SK-N-SH (cell line): ENCODE measurements around the gene MMD. TPM values are rescaled to one million over a fixed set of nuclear protein-coding genes. Genes with fewer than 3 reads are reported as not detected.

ENCODE experiments used
- CTCF ChIA-PET: fragments of 300-600, 350-600 bp; formaldehyde crosslinking; extraction: SDS; loops from one replicate; lab custom pipeline; 2021; lab: Yijun Ruan, JAX
- POLR2A ChIA-PET: fragments of 350-600 bp; sonication (Branson Sonifier 250); formaldehyde crosslinking; extraction: SDS; loops from one replicate; lab custom pipeline; 2020; ENCODE audit warnings: antibody characterized with exemption, inconsistent platforms; lab: Yijun Ruan, JAX
- DNase-seq: peaks from one replicate; pipeline ENCODE4 v3.0.0; 2012
- H2AFZ ChIP-seq: fragments of 200-600 bp; sonication (generic); 2 replicates; pipeline ENCODE4 v1.8.1; 2016; ENCODE audit warnings: antibody characterized with exemption, mild to moderate bottlenecking, low read depth
- H3F3A ChIP-seq: fragments of 200-600 bp; sonication (generic); replicated peaks from 2 replicates; pipeline ENCODE3; 2016; ENCODE audit warnings: antibody characterized with exemption, mild to moderate bottlenecking; ENCODE audit not compliant: insufficient read depth
- H3K27ac ChIP-seq, 2 experiments: fragments of 200-500 bp in 1 of 2; fragments of 200-600 bp in 1 of 2; sonication (Bioruptor generic) in 1 of 2; sonication (generic), shearing (Covaris generic) in 1 of 2; 2 replicates each; pipeline versions ENCODE4 v1.5.1 to v1.6.1; 2014 to 2016; ENCODE audit warnings: low read depth in 2 of 2, inconsistent platforms in 1 of 2, low read length in 1 of 2, mild to moderate bottlenecking in 1 of 2, mixed read lengths in 1 of 2
- H3K27me3 ChIP-seq: fragments of 200-600 bp; sonication (generic), shearing (Covaris generic); 2 replicates; pipeline ENCODE4 v1.6.1; 2016; ENCODE audit warnings: mixed run types; ENCODE audit not compliant: insufficient read depth
- H3K36me3 ChIP-seq, 2 experiments: fragments of 200-500 bp in 1 of 2; fragments of 200-600 bp in 1 of 2; sonication (Bioruptor generic) in 1 of 2; sonication (generic) in 1 of 2; replicated peaks in 1 of 2; 2 replicates each; pipeline versions ENCODE3 to v1.5.1; 2014 to 2016; ENCODE audit warnings: low read length in 1 of 2, mild to moderate bottlenecking in 1 of 2; ENCODE audit not compliant: insufficient read depth in 2 of 2, control insufficient read depth in 1 of 2
- H3K4me1 ChIP-seq, 2 experiments: fragments of 200-500 bp in 1 of 2; fragments of 200-600 bp in 1 of 2; sonication (Bioruptor generic) in 1 of 2; sonication (generic), shearing (Covaris generic) in 1 of 2; 2 replicates each; pipeline versions ENCODE4 v1.5.1 to v1.6.1; 2014 to 2016; ENCODE audit warnings: low read depth in 1 of 2, low read length in 1 of 2, mixed run types in 1 of 2; ENCODE audit not compliant: insufficient read depth in 2 of 2, control insufficient read depth in 1 of 2
- H3K4me2 ChIP-seq: fragments of 200-600 bp; sonication (generic), shearing (Covaris generic); 2 replicates; pipeline ENCODE4 v1.6.1; 2017; ENCODE audit warnings: mixed run types
- H3K4me3 ChIP-seq, 2 experiments: fragments of 200-500 bp in 1 of 2; fragments of 200-600 bp in 1 of 2; sonication (Bioruptor generic) in 1 of 2; sonication (generic), shearing (Covaris generic) in 1 of 2; 2 replicates each; pipeline versions ENCODE4 v1.5.1 to v1.8.1; 2014 to 2016; ENCODE audit warnings: low read depth in 2 of 2, inconsistent platforms in 1 of 2, low read length in 1 of 2, mild to moderate bottlenecking in 1 of 2, mixed read lengths in 1 of 2, moderate library complexity in 1 of 2
- H3K79me2 ChIP-seq: fragments of 200-600 bp; sonication (generic); 2 replicates; pipeline ENCODE4 v1.8.1; 2017; ENCODE audit warnings: mild to moderate bottlenecking; ENCODE audit not compliant: insufficient read depth
- H3K9ac ChIP-seq: fragments of 200-600 bp; sonication (generic); 2 replicates; pipeline ENCODE4 v1.6.1; 2017; ENCODE audit warnings: mixed run types
- H3K9me2 ChIP-seq: fragments of 200-600 bp; sonication (generic); 2 replicates; pipeline ENCODE4 v1.6.1; 2017; ENCODE audit warnings: mixed run types
- H3K9me3 ChIP-seq: fragments of 200-600 bp; sonication (generic); 2 replicates; pipeline ENCODE4 v1.6.1; 2017; ENCODE audit warnings: mixed run types, mild to moderate bottlenecking, moderate library complexity
- H4K20me1 ChIP-seq: fragments of 200-600 bp; sonication (generic); 2 replicates; pipeline ENCODE4 v1.6.1; 2017; ENCODE audit warnings: mild to moderate bottlenecking, mixed run types; ENCODE audit not compliant: insufficient read depth
- CTCF ChIP-seq: fragments of 200-600 bp; sonication (generic); IDR thresholded peaks from 2 replicates; pipeline ENCODE4 v1.6.1; 2017; ENCODE audit warnings: antibody characterized with exemption, mild to moderate bottlenecking, moderate library complexity
- ELF1 ChIP-seq: IDR thresholded peaks from 2 replicates; pipeline ENCODE4 v1.4.0; 2012
- EP300 ChIP-seq, 2 experiments: IDR thresholded peaks; 2 replicates each; pipeline versions ENCODE4 v1.4.0 to v1.6.1; 2012; ENCODE audit warnings: borderline replicate concordance in 1 of 2, low read depth in 1 of 2, low read length in 1 of 2
- EZH2phosphoT487 ChIP-seq: fragments of 200-600 bp; sonication (generic); IDR thresholded peaks from 2 replicates; pipeline ENCODE4 v1.6.1; 2017; ENCODE audit warnings: low read depth, mixed run types, mild to moderate bottlenecking, antibody characterized with exemption, moderate library complexity, borderline replicate concordance
- FOSL2 ChIP-seq: IDR thresholded peaks from 2 replicates; pipeline ENCODE4 v1.4.0; 2012; ENCODE audit warnings: low read depth, mild to moderate bottlenecking, moderate library complexity, borderline replicate concordance
- FOXJ3 ChIP-seq: sonication (generic); formaldehyde crosslinking; IDR thresholded peaks from 2 replicates; pipeline ENCODE4 v1.5.1; 2020; ENCODE audit warnings: mild to moderate bottlenecking, missing genetic modification reagents
- GATA2 ChIP-seq: sonication (generic); formaldehyde crosslinking; IDR thresholded peaks from 2 replicates; pipeline ENCODE4 v1.5.0; 2020; ENCODE audit warnings: mild to moderate bottlenecking, missing genetic modification reagents
- JUND ChIP-seq: IDR thresholded peaks from 2 replicates; pipeline ENCODE4 v1.4.0; 2012
- MXI1 ChIP-seq: IDR thresholded peaks from 2 replicates; pipeline ENCODE4 v1.6.1; 2012; ENCODE audit warnings: mild to moderate bottlenecking, low read depth, low read length, improper control_type of control experiment
- NFIC ChIP-seq: IDR thresholded peaks from 2 replicates; pipeline ENCODE4 v1.4.0; 2012; ENCODE audit warnings: borderline replicate concordance
- NRF1 ChIP-seq: IDR thresholded peaks from 2 replicates; pipeline ENCODE4 v1.6.1; 2012; ENCODE audit warnings: low read depth, mild to moderate bottlenecking, low read length
- PBX3 ChIP-seq: IDR thresholded peaks from 2 replicates; pipeline ENCODE4; 2012
- RCOR1 ChIP-seq: fragments of 150-350 bp; IDR thresholded peaks from 2 replicates; pipeline ENCODE4 v1.6.1; 2017; ENCODE audit warnings: antibody characterized with exemption, low read length
- RFX5 ChIP-seq: IDR thresholded peaks from 2 replicates; pipeline ENCODE4 v1.6.1; 2012; ENCODE audit warnings: mild to moderate bottlenecking, improper control_type of control experiment, low read length
- SMC3 ChIP-seq: IDR thresholded peaks from 2 replicates; pipeline ENCODE4 v1.6.1; 2012; ENCODE audit warnings: low read depth, low read length, improper control_type of control experiment
- TAF1 ChIP-seq: IDR thresholded peaks from 2 replicates; pipeline ENCODE4 v1.6.1; 2012; ENCODE audit warnings: low read depth, mild to moderate bottlenecking, low read length, moderate library complexity, borderline replicate concordance
- TEAD4 ChIP-seq: IDR thresholded peaks from 2 replicates; pipeline ENCODE4 v1.4.0; 2012; ENCODE audit warnings: mild to moderate bottlenecking, borderline replicate concordance; ENCODE audit not compliant: insufficient read depth
- WGBS: methylation state at CpG from one replicate; pipeline ENCODE4 v1.1.6; 2017; ENCODE audit warnings: low lambda C conversion rate; 5-methylcytosine and 5-hydroxymethylcytosine counted together
- polyA plus RNA-seq, 3 experiments: library from polyadenylated mRNA; depleted of rRNA; stranded (reverse); fragments of >200 nt; gene quantifications; 2 replicates each; pipeline ENCODE4 v1.2.3, GENCODE V29; 2012
- TF ChIP-seq, protein P1 (sequence below): fragments of 150-350 bp; IDR thresholded peaks from 2 replicates; pipeline ENCODE4 v1.6.1; 2017; ENCODE audit warnings: antibody characterized with exemption, low read length, low read depth, borderline replicate concordance
- TF ChIP-seq, protein P2 (sequence below): IDR thresholded peaks from 2 replicates; pipeline ENCODE4 v1.4.0; 2012; ENCODE audit warnings: low read depth, borderline replicate concordance
- TF ChIP-seq, protein P3 (sequence below): IDR thresholded peaks from 2 replicates; pipeline ENCODE4 v1.4.0; 2012; ENCODE audit warnings: low read depth

Gene MMD
- polyA plus RNA-seq, 1 of the 3 experiments (the other 2 are of a cell fraction), result 10.9 TPM

- H3K9me3 ChIP-seq, result no peaks in the 10 kb centered on the region
- no peak overlapping the region for H3K4me2 ChIP-seq
- no peaks in the 10 kb centered on the region for H3K36me3 ChIP-seq
- no peak overlapping the region for H3K9ac ChIP-seq
- no peaks in the 10 kb centered on the region for H3K79me2 ChIP-seq
- H3K9me2 ChIP-seq, result no peaks in the 10 kb centered on the region
- CTCF ChIA-PET, result interaction anchor here (2.5 kb wide), 1 partner anchor 60 kb away, joined by 5 read pairs; no protein-coding TSS in a partner anchor
- 73% methylated on average over 6 of the region's 6 CpGs for WGBS
- peaks cover 21 to 48% of the 10 kb centered on the region in 2 experiments for H3K4me1 ChIP-seq
- TF ChIP-seq NFIC (no peak), TAF1 (no peak), RCOR1 (no peak), FOXJ3 (CRISPR knock-in tag) (no peak), EZH2phosphoT487 (no peak), RFX5 (no peak), MXI1 (no peak), CTCF (no peak), GATA2 (CRISPR knock-in tag) (no peak)
- POLR2A ChIA-PET, result no interaction called here
- no peak overlapping the region for H3K27ac ChIP-seq
- H3K4me3 ChIP-seq, result no peak overlapping the region
- no peaks in the 10 kb centered on the region for H3K27me3 ChIP-seq
- H3F3A ChIP-seq, result peaks cover 23% of the 10 kb centered on the region
- no peak overlapping the region for H2AFZ ChIP-seq
- DNase-seq, result no peak
- H4K20me1 ChIP-seq, result no peaks in the 10 kb centered on the region
Observed at GRCh38 chr17:55453839-55454557, 32.4 kb upstream of the MMD start.

GRCh38 chr17:55452139-55452790, 30.6 kb upstream of the MMD start:
- peak overlapping the region; percentile 36; the same call in 1 of the 2 replicates for H3K4me2 ChIP-seq
- 29% methylated on average over 5 of the region's 5 CpGs for WGBS
- CTCF ChIA-PET, result interaction anchor here (0.8 to 2.5 kb wide), 2 partner anchors 62 to 111 kb away, joined by 3 to 5 read pairs; no protein-coding TSS in a partner anchor
- TF ChIP-seq JUND (peak; percentile 26; the same call in 1 of the 2 replicates), RCOR1 (peak; percentile 52; the same call in 1 of the 2 replicates), TEAD4 (no peak), SMC3 (no peak), EP300 (IDR thresholded peaks at IDR 0.05; ENCODE audit: borderline replicate concordance in 1 of 2, low read depth in 1 of 2, low read length in 1 of 2) (peak; percentile 9 to 47; a peak in 3 of 4 replicates), PBX3 (0 out of 2 replicates have a peak, but pooled peaks have one; percentile 18), EZH2phosphoT487 (no peak), FOSL2 (no peak), ELF1 (no peak), NRF1 (no peak)
- TF ChIP-seq, protein P1, sequence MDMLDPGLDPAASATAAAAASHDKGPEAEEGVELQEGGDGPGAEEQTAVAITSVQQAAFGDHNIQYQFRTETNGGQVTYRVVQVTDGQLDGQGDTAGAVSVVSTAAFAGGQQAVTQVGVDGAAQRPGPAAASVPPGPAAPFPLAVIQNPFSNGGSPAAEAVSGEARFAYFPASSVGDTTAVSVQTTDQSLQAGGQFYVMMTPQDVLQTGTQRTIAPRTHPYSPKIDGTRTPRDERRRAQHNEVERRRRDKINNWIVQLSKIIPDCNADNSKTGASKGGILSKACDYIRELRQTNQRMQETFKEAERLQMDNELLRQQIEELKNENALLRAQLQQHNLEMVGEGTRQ, result no peak
- TF ChIP-seq, protein P2, sequence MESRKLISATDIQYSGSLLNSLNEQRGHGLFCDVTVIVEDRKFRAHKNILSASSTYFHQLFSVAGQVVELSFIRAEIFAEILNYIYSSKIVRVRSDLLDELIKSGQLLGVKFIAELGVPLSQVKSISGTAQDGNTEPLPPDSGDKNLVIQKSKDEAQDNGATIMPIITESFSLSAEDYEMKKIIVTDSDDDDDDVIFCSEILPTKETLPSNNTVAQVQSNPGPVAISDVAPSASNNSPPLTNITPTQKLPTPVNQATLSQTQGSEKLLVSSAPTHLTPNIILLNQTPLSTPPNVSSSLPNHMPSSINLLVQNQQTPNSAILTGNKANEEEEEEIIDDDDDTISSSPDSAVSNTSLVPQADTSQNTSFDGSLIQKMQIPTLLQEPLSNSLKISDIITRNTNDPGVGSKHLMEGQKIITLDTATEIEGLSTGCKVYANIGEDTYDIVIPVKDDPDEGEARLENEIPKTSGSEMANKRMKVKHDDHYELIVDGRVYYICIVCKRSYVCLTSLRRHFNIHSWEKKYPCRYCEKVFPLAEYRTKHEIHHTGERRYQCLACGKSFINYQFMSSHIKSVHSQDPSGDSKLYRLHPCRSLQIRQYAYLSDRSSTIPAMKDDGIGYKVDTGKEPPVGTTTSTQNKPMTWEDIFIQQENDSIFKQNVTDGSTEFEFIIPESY, result no peak
- TF ChIP-seq, protein P3, sequence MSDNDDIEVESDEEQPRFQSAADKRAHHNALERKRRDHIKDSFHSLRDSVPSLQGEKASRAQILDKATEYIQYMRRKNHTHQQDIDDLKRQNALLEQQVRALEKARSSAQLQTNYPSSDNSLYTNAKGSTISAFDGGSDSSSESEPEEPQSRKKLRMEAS, result peak; percentile 99

More at GRCh38 chr17:55452139-55452790, 30.6 kb upstream of the MMD start:
- POLR2A ChIA-PET, result interaction anchor here (0.6 kb wide), 1 partner anchor 15 kb away, joined by 3 read pairs; no protein-coding TSS in a partner anchor
- Histone ChIP-seq H3K9me2 (no peaks in the 10 kb centered on the region), H3K79me2 (no peaks in the 10 kb centered on the region), H3K36me3 (no peaks in the 10 kb centered on the region), H4K20me1 (no peaks in the 10 kb centered on the region), H2AFZ (peak overlapping the region; percentile 19; the same call in 1 of the 2 replicates), H3K9ac (peak overlapping the region; percentile 24; the same call in 1 of the 2 replicates), H3K4me1 (peaks cover 21 to 55% of the 10 kb centered on the region in 2 experiments), H3K27ac (peak overlapping the region; percentile 81 to 92), H3K4me3 (no peak overlapping the region), H3F3A (peaks cover 25% of the 10 kb centered on the region), H3K9me3 (no peaks in the 10 kb centered on the region), H3K27me3 (no peaks in the 10 kb centered on the region)
- peak; percentile 50 for DNase-seq
